Activated CD8-positive, alpha-beta T cell treated with anti-CD3 and anti-CD28 coated beads for 36 hours (primary cell): ENCODE results near the gene MRPS35. TPM values are rescaled to one million over a fixed set of nuclear protein-coding genes. Genes with fewer than 3 reads are reported as not detected.
"Not testable (repeated sequence)": the region's sequence is repeated elsewhere in the genome, so short reads cannot be mapped to it uniquely, and the experiment has no call there.

ENCODE experiments used
- ATAC-seq: fragments of 200-7000 bp; cut with Tn5 transposase; one replicate; pipeline ENCODE4 v1.10.0; 2021; ENCODE audit warnings: mild to moderate bottlenecking, moderate library complexity
- CTCF ChIA-PET: fragments of 350-600 bp; sonication (Branson Sonifier 250); formaldehyde crosslinking; loops from one replicate; lab custom pipeline; 2021; ENCODE audit warnings: antibody characterized with exemption; lab: Charles Lee
- POLR2A ChIA-PET: fragments of 350-600 bp; sonication (Branson Sonifier 250); formaldehyde crosslinking; loops from one replicate; lab custom pipeline; 2021; ENCODE audit warnings: antibody characterized with exemption; lab: Charles Lee
- DNase-seq: peaks from one replicate; pipeline ENCODE4 v3.0.0-alpha.2; 2020
- H3K27ac Mint-ChIP-seq: one replicate; pipeline ENCODE4 v1.8.0; 2021; ENCODE audit warnings: mild to moderate bottlenecking, mixed read lengths
- H3K27me3 Mint-ChIP-seq: one replicate; pipeline ENCODE4 v1.8.0; 2021; ENCODE audit warnings: mixed read lengths
- H3K36me3 Mint-ChIP-seq: one replicate; pipeline ENCODE4 v1.8.0; 2021; ENCODE audit warnings: low read depth, mixed read lengths
- H3K4me1 Mint-ChIP-seq: one replicate; pipeline ENCODE4 v1.8.0; 2021; ENCODE audit warnings: low read depth, mixed read lengths
- H3K4me3 Mint-ChIP-seq: one replicate; pipeline ENCODE4 v1.8.0; 2021; ENCODE audit warnings: mild to moderate bottlenecking, moderate library complexity, mixed read lengths
- H3K9me3 Mint-ChIP-seq: one replicate; pipeline ENCODE4 v1.8.0; 2021; ENCODE audit warnings: mixed read lengths
- CTCF ChIP-seq: fragments of 200-600 bp; IDR thresholded peaks from one replicate; pipeline ENCODE4 v1.8.0; 2022; ENCODE audit warnings: antibody characterized with exemption, mild to moderate bottlenecking
- intact Hi-C: fragments of 100-400 bp; cut with micrococcal nuclease; formaldehyde crosslinking; loops from one replicate; pipeline ENCODE4 v1.10.0; 2022
- total RNA-seq, 2 experiments: library from RNA; stranded (reverse); gene quantifications; one replicate each; pipeline ENCODE4 v1.2.3, GENCODE V29; 2021

The MRPS35 gene
- total RNA-seq, 2 experiments from 2014 or later: 56.4 to 60.5 TPM

- peaks cover under 1% of the 10 kb centered on the region for H3K4me1 Mint-ChIP-seq
- no peak overlapping the region for H3K4me3 Mint-ChIP-seq
- intact Hi-C loops: loop anchor here (1.0 to 5.0 kb wide), 2 partner anchors 88 to 209 kb away; no protein-coding TSS in a partner anchor
- DNase-seq (no peak), ATAC-seq (no peak)
- H3K27me3 Mint-ChIP-seq: no peaks in the 10 kb centered on the region
- H3K27ac Mint-ChIP-seq: no peak overlapping the region
- ChIA-PET CTCF (interaction anchor here (0.7 to 7.4 kb wide), 13 partner anchors 8 to 236 kb away, joined by 3 to 65 read pairs (median 6); no protein-coding TSS in a partner anchor), POLR2A (interaction anchor here (0.6 kb wide), 1 partner anchor 324 kb away, joined by 5 read pairs; no protein-coding TSS in a partner anchor)
- no peak for TF ChIP-seq CTCF
- H3K36me3 Mint-ChIP-seq: peaks cover 24% of the 10 kb centered on the region
- no peaks in the 10 kb centered on the region for H3K9me3 Mint-ChIP-seq
Measured at GRCh38 chr12:27733791-27734190, 23.2 kb downstream of the MRPS35 start.

GRCh38 chr12:27734321-27734720 is 23.7 kb downstream of the MRPS35 start:
- ATAC-seq, H3K27me3 Mint-ChIP-seq, H3K27ac Mint-ChIP-seq, POLR2A ChIA-PET, H3K4me1 Mint-ChIP-seq, DNase-seq, H3K9me3 Mint-ChIP-seq, H3K4me3 Mint-ChIP-seq: not testable (repeated sequence)
- CTCF ChIA-PET: interaction anchor here (0.9 to 7.4 kb wide), 3 partner anchors 10 to 207 kb away, joined by 3 to 65 read pairs (median 44); no protein-coding TSS in a partner anchor
- intact Hi-C loops: loop anchor here (5.0 kb wide), 1 partner anchor 208 kb away; no protein-coding TSS in a partner anchor
- H3K36me3 Mint-ChIP-seq: peaks cover 24% of the 10 kb centered on the region

GRCh38 chr12:27743601-27744000 is 33.0 kb downstream of the MRPS35 start:
- Mint-ChIP-seq H3K9me3 (no peaks in the 10 kb centered on the region), H3K36me3 (peaks cover 37% of the 10 kb centered on the region), H3K4me3 (no peak overlapping the region), H3K4me1 (peaks cover 9% of the 10 kb centered on the region), H3K27ac (no peak overlapping the region), H3K27me3 (no peaks in the 10 kb centered on the region)
- no peak for DNase-seq
- ATAC-seq: no peak
- ChIA-PET CTCF (interaction anchor here (0.7 kb wide), 1 partner anchor 9 kb away, joined by 3 read pairs; no protein-coding TSS in a partner anchor), POLR2A (no interaction called here)
- no peak for TF ChIP-seq CTCF
- intact Hi-C loops: no loop called here

- DNase-seq, H3K9me3 Mint-ChIP-seq, H3K4me1 Mint-ChIP-seq, intact Hi-C loops, H3K27me3 Mint-ChIP-seq, H3K27ac Mint-ChIP-seq, ATAC-seq, H3K4me3 Mint-ChIP-seq: not testable (repeated sequence)
- ChIA-PET CTCF (interaction anchor here (1.3 kb wide), 1 partner anchor 13 kb away, joined by 4 read pairs; no protein-coding TSS in a partner anchor), POLR2A (interaction anchor here (0.7 to 1.1 kb wide), 2 partner anchors 32 to 34 kb away, joined by 3 read pairs; partner anchors contain the start of genes KLHL42 and MANSC4)
- H3K36me3 Mint-ChIP-seq: peaks cover 24% of the 10 kb centered on the region
Measured at GRCh38 chr12:27745734-27746133, 35.1 kb downstream of the MRPS35 start.

GRCh38 chr12:27747111-27747820 is 36.6 kb downstream of the MRPS35 start:
- H3K4me3 Mint-ChIP-seq: no peak overlapping the region
- H3K27me3 Mint-ChIP-seq: no peaks in the 10 kb centered on the region
- no peak for TF ChIP-seq CTCF
- H3K27ac Mint-ChIP-seq: no peak overlapping the region
- no peaks in the 10 kb centered on the region for H3K4me1 Mint-ChIP-seq
- H3K36me3 Mint-ChIP-seq: peaks cover 20% of the 10 kb centered on the region
- no peak for ATAC-seq
- no peak for DNase-seq
- intact Hi-C loops: no loop called here
- ChIA-PET POLR2A (interaction anchor here (0.6 kb wide), 1 partner anchor 136 kb away, joined by 4 read pairs; no protein-coding TSS in a partner anchor), CTCF (interaction anchor here (1.3 kb wide), 1 partner anchor 74 kb away, joined by 4 read pairs; no protein-coding TSS in a partner anchor)
- no peaks in the 10 kb centered on the region for H3K9me3 Mint-ChIP-seq
